HG03175 (cell line): ENCODE measurements around the gene DEDD.
A peak's percentile ranks its signal among the peaks of the same experiment; 100 is the strongest.
"Not testable (repeated sequence)": the region's sequence is repeated elsewhere in the genome, so short reads cannot be mapped to it uniquely, and the experiment has no call there.

Source experiments
- ATAC-seq: cut with Tn5 transposase; IDR thresholded peaks from one replicate; pipeline ENCODE4 v1.9.1; 2021; ENCODE audit warnings: mild to moderate bottlenecking, moderate library complexity; ENCODE audit not compliant: unreplicated experiment

The DEDD gene

DNA sequence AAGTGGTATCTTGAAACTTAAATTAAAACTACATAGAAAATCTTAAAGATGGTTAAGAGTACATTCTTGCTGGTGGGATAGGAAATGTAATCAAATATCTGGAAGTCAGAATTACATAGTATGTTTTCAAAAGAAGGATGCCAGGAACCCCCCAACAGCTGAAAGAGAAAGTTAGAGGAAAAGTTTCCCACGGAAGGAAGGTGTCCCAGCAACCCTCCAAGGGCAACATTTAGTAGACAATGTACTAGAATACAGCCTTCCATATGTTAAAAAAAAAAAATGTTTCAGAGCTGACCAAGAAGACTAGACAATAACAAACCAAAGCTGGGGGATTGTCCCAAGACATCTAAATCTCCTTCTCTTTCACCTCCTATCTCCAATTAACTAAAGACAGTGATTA lies 2.2 kb downstream of the DEDD start:
- no peak for ATAC-seq

DNA sequence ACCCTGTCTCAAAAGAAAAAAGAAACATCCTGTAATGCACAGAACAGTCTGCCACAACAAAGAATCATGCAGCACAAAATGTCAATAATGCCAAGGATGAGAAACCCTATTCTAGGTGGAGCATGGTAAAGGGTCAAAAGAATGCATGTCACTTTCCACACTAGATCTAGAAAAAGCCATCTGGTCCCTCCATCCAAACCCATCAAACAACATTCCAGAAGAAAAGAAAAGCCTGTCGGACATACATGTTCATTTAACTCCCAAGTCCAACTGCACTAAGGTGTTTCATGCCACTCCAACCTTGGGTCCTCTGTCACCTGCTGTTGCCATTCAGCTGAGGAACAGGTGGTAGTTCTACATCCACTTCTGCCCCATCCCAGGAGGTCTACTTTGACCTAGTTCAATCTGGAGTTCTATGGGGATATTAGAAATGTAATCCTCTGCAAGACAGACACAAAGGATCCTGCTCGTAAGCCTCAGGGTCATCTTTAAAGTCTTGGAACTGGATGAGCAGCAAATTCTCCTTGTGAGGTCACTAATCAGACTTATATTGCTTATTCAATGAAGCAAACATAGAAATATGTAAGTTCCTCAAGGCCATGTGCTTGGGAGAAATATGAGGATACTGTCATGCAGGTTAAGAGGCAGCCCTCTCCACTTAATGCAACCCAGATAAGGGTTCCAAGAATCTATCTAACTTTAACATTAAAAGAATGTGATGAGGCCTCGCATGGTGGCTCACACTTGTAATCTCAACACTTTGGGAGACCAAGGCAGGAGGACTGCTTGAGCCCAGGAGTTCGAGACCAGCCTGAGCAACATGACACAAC lies 3.7 kb downstream of the DEDD start:
- no peak for ATAC-seq

DNA sequence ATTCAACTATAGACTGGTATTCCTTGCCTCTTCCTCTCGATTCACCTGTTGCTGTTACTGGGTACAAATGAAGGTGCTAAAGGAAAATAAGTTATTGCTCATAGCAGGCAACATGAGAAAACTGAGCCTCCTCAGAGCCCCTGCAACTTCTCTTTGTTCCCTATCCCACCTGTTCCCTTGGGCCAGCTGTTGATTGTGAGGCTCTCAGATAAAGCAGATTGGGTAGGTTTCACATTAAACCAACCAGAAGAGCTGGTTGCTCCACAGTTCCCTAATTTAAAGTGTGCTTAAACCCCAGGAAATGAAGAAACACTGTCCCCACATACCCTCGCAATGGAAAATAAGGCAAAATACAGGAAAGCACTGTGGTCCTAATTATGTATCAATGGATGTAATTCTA lies 4.8 kb downstream of the DEDD start:
- ATAC-seq, result no peak

DNA sequence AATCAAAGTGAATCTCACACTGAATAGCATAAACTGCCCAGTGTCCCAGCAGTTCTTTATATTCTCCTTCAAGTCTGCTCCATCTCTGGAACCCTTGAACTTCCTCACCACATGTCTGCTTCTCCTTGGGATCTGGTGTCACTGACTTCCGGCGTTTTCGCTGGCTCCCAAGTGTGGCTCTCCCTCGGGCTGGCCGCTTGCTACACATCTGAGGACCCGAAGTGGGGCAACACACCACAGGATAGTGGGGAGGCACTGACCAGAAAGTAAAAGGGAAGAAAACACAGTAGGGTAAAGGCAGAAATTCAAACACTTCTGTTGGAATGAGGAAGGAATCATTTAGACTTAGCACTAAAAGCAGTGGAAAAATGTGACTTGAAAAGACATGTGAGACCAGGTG lies 9.5 kb downstream of the DEDD start:
- no peak for ATAC-seq

DNA sequence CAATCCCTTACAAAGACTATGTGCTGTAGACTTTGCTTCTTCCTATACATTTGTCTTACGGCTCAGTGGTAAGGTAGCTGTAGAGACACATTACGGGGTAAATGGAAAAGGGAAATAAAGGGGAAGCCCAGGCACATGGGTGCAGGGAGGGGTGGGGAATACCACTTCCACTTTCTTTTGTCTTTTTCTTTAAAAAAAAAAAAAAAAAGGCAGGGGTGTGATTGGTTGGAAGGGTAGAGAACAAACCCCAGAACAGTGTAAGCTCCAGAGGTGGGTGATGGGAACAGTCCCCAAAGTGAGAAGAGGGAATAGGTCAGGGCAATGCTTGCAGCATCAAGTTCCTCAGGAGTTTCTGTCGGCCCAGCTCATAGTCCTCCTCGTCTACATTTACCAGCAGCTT lies 10.6 kb downstream of the DEDD start:
- ATAC-seq, result no peak

DNA sequence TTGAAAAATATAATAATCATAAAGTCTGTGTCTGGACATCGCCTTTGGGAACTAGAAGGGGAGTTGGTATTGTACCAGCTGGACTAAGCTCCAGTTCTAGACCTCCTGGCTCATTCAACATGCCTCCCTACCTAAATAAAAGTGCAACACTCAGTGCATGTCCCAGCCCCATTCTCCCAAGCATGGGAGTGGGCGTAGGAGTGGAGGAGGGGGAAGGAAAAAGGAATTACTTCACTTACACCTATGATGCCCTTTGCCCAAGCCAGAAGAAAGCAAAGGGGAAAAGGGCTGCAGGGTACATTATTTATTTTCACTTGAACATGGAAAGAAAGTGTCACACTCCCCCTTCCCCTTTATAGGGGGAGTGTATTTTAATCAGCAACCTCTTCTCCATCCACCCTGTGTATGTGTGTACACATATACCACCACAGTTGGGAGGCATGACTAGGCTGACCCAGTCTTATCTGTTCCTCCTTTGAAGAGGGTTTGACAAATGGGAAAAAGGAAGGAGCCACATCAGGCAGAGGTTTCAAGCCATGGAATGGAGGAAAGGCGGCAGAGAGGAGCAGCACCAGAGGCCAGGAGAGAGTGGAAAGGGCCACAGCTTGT lies 11.3 kb downstream of the DEDD start:
- ATAC-seq, result no peak

DNA sequence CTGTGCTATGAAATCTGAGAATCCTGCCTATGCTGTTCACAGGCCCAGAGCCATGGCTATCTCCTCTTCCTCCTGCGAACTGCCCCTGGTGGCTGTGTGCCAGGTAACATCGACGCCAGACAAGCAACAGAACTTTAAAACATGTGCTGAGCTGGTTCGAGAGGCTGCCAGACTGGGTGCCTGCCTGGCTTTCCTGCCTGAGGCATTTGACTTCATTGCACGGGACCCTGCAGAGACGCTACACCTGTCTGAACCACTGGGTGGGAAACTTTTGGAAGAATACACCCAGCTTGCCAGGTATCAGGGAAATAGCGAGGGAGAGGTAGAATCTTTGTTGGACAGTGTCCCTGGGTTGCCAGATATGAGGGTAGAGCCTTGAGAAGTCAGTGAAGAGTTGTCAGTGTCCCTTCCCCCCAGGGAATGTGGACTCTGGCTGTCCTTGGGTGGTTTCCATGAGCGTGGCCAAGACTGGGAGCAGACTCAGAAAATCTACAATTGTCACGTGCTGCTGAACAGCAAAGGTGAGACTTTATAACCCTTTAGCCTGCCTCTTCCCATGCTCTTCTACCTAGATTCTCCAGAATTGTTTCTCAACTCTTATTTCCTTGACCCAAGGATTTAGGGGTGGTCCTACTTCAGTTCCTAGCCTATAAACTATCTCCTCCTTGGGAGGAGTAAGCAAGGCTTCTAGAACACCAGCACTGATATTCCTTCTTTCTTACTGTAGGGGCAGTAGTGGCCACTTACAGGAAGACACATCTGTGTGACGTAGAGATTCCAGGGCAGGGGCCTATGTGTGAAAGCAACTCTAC lies 13.2 kb downstream of the DEDD start:
- ATAC-seq, result no peak

DNA sequence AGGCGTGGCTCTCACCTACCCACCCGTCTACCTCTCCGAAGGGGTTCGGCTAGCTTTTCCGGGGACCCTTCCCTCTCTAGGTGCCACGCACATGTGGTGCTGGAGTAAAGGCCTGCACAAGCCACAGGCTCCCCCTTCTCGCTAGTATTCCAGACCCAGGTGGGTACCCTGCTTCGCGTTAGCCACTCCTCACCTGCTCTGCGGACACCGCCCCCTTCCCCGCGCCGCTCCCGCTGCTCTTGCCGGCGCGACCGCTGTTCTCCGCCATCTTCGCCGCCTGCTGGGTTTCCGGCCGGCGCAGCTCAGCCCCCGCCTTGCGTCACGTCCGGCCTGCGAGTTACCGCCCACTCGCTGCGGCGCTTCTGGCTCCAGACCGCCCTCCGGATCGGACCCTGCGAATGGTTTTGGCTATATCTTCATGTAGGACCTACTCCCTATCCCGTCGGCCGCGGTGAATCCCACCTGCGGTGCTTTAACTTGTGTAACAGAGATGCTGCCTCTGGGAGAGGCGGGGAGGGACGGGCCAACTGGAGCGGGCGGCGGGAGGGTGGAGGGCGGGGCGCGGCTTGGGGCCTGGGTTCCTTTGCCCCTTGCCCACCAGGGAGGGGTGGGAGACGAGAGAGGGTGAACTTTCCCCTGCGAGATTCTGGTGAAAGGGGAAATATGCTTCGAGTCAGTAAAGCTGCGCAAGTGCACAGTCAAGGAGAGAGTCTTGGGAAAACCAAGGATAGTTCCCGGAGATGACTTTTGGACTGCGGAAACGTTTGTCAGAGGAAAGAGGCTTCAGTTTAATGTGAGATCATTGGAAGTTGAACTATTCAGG lies 14.5 kb downstream of the DEDD start, which contains the start of the genes NIT1 and PFDN2:
NIT1 (plus strand) TSS at position 347 of the 823 bp plus-strand sequence; CDS start at position 419, 72 bp downstream.
PFDN2 (minus strand) TSS at position 279 of the 823 bp plus-strand sequence; CDS start at position 268, 11 bp downstream.
- ATAC-seq, result peak; percentile 84

DNA sequence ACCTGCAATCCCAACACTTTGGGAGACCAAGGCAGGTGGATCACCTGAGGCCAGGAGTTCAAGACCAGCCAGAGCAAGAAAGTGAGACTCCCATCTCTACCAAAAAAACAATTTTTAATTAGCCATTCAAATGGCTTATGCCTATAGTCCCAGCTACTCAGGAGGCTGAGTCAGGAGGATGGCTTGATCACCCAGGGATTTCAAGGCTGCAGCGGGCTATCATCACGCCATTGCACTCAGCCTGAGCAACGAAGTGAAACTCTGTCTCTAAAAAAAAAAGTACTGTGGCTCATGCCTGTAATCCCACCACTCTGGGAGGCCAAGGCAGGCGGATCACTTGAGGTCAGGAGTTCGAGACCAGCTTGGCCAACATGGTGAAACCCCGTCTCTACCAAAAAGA lies 16.5 kb downstream of the DEDD start:
- not testable (repeated sequence) for ATAC-seq

DNA sequence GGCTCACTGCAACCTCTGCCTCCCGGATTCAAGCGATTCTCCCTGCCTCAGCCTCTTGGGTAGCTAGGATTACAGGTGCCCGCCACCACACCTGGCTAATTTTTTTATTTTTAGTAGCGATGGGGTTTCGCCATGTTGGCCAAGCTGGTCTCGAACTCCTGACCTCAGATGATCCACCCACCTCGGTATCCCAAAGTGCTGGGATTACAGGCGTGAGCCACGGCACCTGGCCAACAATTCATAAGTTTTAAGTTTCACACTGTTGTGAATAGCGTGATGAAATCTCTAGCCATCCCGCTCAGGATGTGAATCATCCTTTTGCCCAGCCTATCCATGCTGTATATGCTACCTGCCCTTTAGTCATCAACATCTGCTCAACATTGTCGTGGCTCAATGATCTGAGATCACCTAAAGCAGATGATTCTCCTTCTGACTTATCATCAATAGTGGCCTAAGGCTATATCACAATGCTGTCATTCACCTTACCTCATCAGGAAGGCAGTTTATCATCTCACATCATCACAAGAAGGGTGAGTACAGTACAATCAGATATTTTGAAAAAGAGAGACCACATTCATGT lies 17.2 kb downstream of the DEDD start:
- no peak for ATAC-seq

DNA sequence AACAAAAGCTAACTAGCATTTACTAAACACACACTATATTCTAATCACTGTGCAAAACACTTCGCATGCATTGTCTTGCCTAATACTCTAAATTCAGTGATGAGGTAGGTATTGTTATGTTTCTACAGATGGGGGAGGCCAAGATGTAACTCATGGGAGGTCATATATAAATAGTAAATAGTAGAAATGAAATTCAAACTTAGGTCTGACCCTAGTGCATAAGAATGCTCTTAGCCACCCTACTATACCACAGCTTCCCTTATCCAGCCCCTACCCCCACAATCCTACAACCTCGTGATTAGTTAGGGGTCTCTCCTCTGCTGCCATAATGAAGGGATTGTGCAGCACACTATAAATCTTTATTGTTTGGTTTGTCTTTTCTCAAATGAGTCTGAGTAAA lies 17.9 kb downstream of the DEDD start:
- no peak for ATAC-seq

DNA sequence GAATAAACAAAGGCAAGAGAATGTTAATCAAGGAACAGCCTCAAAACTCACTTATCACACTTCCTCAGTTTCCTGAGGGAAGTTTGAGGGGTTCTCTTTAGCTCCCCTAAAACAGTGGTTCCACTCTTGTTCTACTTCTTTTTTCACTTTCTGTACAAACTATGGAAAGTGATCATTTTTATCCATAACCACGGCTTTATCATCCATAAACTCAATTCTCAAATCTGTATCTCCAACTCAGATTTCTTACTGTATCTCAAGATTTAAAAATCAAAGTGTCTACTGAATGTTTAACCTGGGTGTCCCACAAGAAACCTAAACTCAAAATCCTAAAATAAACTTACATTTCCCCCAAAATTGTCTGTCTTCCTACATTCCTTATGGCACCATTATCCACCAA lies 18.6 kb downstream of the DEDD start:
- no peak for ATAC-seq

DNA sequence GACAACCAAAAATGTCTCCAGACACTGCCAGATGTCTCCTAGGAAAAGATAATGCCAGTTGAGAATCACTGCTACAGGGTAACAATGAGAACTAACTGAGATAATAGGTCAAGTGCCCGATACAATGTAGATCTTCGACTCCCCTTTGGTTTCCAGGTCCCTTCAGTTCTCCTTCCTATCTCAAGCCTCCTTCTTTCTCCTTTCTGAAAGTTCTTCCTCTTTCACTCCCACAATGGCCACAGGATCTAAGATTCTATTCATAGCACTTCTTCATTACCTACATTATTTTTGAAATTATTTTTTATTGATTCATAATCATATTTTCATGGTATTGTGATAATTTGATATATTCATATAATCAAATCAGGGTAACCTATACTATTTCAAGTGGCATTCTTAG lies 20.9 kb downstream of the DEDD start:
- ATAC-seq, result no peak

DNA sequence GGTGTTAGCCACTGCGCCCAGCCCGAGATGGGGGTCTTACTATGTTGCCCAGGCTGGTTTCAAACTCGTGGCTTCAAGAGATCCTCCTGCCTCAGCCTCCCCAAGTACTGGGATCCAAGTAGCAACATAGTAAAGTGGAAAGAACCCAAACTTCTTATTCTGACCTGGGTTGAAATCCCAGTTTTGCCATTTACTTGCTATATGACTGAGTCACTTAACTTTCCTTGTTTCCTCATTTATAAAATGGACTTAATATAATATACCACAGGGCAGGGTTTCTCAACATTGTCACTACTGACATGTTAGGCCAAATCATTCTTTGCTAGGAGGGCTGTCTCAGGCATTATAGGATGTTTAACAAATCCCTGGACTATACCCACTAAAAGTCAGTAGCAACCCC lies 21.4 kb downstream of the DEDD start:
- ATAC-seq, result no peak

DNA sequence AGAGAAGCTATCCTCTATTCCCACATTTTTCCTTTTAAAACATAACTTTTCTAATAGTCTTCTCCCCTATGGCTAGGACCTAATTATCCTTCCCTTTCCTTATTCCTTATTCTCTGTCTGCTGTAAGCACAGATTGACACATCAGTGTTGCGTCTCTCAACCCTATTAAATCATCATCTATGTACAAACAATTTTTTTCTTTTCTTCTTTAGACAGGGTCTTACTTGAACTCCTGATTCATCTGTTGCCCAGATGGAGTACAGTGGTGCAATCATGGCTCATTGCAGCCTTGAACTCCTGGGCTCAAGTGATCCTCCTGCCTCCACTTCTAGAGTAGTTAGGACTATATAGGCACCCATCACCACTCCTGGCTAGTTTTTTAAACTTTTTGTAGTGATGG lies 26.0 kb downstream of the DEDD start:
- no peak for ATAC-seq

DNA sequence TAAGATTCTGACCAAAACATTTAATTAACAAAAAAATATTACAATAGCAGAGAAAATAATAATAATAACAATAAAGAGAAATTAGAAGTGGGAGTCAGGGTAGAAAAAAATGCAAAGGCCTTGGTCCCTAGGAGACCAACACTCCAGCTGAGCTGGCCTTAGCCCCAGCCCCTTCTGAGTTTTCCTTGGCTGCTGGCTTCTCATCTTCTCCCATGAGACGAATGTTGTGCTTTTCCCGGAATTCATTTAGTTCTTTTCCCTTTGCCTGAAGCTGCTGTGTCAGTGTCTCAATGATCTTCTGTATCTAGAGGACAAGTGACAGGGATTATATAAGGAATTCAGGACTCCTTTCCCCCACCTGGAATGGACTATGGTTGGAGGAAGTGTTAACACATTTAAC lies 31.9 kb downstream of the DEDD start:
- ATAC-seq, result no peak

DNA sequence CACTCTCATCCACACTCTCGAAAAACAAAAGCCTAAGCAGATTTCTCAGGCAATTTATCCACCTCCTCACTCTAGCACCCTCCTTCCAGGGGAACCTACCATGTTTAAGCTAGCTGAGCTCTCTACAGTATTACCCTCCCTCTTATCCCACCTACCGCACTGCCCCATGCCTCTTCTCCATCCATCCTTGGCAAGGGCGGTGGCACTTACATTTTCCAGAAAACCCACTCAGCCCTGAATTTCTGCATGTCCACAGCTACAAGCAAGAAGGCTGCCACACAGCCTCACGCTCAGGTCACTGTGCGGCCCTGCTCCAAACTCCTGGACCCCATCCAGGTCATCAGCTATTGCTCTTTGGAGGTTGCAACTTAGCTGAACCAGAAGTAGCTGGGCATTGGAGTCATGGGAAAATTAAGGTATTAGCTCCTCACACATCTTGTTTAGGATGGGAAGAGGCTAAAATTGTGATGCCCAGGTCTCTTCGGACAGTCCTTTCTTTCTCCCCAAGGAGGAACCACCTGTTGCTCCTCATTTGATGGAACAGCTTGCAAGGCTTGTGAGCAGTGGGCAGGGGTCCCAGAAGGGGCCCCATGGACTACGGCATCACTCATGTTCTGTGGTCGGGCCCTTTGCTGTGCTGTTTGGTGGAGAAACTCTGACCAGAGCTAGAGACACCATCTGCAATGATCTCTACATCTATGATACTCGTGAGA lies 33.2 kb downstream of the DEDD start:
- ATAC-seq, result no peak

DNA sequence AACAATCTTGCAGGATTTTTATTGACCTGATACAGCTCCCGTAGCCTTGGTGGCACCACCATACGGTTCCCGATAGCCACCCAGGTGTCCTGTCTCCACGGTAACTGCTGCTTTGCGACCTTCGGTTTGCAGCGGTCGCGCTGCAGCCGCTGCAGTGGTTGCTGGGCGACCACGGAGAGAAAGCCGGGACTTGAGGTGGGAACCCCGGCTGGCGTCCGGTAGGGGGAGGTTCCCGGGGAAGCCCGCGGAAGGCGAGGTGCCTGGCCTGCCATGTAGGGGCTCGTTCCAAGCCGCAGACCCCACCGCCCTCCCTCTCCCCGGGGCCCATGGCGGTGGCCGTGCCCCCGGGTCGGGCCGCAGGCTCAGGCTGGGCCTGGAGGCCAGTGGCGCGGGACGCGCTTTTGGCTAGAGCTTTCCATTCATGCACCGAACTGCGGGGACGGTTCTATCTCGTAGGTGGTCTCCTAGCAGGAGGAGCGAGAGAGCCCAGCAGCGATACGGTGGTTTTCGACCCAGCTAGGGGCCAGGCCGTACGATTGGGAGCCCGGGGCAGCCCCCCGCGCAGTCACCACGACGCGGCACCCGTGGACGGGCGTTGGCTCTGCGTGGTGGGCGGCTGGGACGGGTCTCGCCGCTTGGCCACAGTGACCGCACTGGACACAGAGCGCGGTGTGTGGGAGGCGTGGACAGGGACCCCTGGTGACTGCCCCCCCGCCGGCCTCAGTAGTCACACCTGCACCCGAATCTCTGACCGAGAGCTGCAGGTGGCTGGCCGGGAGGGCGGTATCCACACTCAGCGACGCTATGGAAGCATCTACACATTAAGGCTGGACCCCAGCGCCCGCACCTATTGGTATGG lies 34.0 kb downstream of the DEDD start, which contains the start of gene KLHDC9:
KLHDC9 (plus strand) TSS at position 152 of the 859 bp plus-strand sequence; CDS start at position 327, 175 bp downstream.
- peak; percentile 74 for ATAC-seq

DNA sequence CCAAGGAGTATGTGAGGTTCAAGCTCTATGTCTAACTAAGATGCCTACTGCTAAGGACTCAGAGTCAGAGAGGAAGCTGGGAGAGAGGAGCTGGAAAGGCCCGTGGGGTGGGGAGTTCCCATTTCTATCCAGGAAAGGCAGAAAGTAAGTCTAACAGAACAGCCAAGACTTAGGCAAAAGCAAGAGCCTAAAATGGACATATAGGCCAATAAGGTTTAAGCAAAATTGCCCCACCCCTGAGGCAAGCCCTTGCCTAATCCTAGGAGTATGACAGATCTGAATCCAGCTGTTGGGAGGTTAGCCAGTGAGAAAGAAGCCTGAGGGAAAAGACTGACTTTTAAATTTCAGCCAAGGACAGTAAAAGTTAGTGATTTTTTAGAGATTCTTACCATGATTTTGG lies 35.9 kb downstream of the DEDD start:
- no peak for ATAC-seq
